ENCODE results near the gene OR5P2. TPM values are rescaled to one million over a fixed set of nuclear protein-coding genes. Genes with fewer than 3 reads are reported as not detected.

OR5P2 gene, protein sequence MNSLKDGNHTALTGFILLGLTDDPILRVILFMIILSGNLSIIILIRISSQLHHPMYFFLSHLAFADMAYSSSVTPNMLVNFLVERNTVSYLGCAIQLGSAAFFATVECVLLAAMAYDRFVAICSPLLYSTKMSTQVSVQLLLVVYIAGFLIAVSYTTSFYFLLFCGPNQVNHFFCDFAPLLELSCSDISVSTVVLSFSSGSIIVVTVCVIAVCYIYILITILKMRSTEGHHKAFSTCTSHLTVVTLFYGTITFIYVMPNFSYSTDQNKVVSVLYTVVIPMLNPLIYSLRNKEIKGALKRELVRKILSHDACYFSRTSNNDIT
- not detected in 2 replicates for total RNA-seq

GRCh38 chr11:7796842-7797241 is at the start of gene OR5P2:
Gene OR5P2, minus strand, starts transcription at chr11:7796942. Its CDS starts 0 bp downstream, at chr11:7796942.

DNA sequence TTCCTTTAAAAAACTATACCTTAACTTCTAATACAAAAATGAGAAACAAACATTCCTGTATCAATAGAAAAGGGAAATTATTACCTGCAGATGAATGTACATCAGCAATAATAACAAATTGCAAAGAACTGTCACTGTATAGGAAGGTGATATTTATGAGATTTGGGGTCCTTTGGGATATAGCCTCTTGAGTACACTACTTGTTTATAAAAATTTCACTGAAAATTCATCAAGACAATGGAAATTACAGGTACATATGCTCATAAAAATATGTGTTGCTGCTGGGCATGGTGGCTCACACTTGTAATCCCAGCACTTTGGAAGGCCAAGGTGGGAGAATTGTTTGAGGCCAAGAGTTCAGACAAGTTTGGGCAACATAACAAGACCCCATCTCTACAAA is 34.0 kb upstream of the OR5P2 start, which contains the start of gene OR5P3:
OR5P3 (minus strand) TSS at position 101 of the 400 bp plus-strand sequence.

Other genes with a start within 250 kb of the OR5P2 start
- gene CYB5R2, start 123.4 kb downstream of the OR5P2 start, total RNA-seq = 11.3 and 14.0 TPM in 2 replicates
- gene OVCH2, start 90.5 kb downstream of the OR5P2 start, total RNA-seq = not detected in 2 replicates
- gene OR5P3, start 33.9 kb upstream of the OR5P2 start, total RNA-seq = not detected in 2 replicates
- gene OR10A6, start 134.3 kb upstream of the OR5P2 start, total RNA-seq = not detected in 2 replicates
- gene OR10A3, start 144.8 kb upstream of the OR5P2 start, total RNA-seq = not detected in 2 replicates
- gene NLRP10, start 168.5 kb upstream of the OR5P2 start, total RNA-seq = not detected in 2 replicates
- 441 and 710 TPM in 2 replicates for gene EIF3F, start 190.4 kb upstream of the OR5P2 start, total RNA-seq